GM19025 (cell line): ENCODE results near the gene TIMMDC1.
"Not testable (repeated sequence)": the region's sequence is repeated elsewhere in the genome, so short reads cannot be mapped to it uniquely, and the experiment has no call there.

Experiments used
- ATAC-seq: cut with Tn5 transposase; IDR thresholded peaks from one replicate; pipeline ENCODE4 v1.9.1; 2021; ENCODE audit warnings: mild to moderate bottlenecking, low read depth, moderate library complexity; ENCODE audit not compliant: unreplicated experiment

Gene TIMMDC1

GRCh38 chr3:119553823-119554415 is 55.6 kb downstream of the TIMMDC1 start:
- ATAC-seq, result no peak

- ATAC-seq, result no peak
Measured at GRCh38 chr3:119555309-119555735, 57.0 kb downstream of the TIMMDC1 start.

- ATAC-seq, result no peak
Measured at GRCh38 chr3:119555929-119556328, 57.6 kb downstream of the TIMMDC1 start.

GRCh38 chr3:119557192-119557876 is 59.0 kb downstream of the TIMMDC1 start:
- no peak for ATAC-seq

- ATAC-seq, result no peak
Measured at GRCh38 chr3:119557877-119558269, 59.5 kb downstream of the TIMMDC1 start.

GRCh38 chr3:119558626-119559317 is 60.4 kb downstream of the TIMMDC1 start:
- no peak for ATAC-seq

GRCh38 chr3:119559441-119559963 is 61.2 kb downstream of the TIMMDC1 start, which contains the start of gene CD80:
Gene CD80, minus strand, starts transcription at chr3:119559614. Its CDS starts 1,886 bp downstream, at chr3:119557728.
- peak; percentile 41 for ATAC-seq

- ATAC-seq, result no peak
Measured at GRCh38 chr3:119560160-119560559, 61.8 kb downstream of the TIMMDC1 start.

GRCh38 chr3:119562307-119562961 is 64.1 kb downstream of the TIMMDC1 start:
- peak; percentile 78 for ATAC-seq

- ATAC-seq, result not testable (repeated sequence)
Measured at GRCh38 chr3:119563334-119563733, 65.0 kb downstream of the TIMMDC1 start.

- no peak for ATAC-seq
Measured at GRCh38 chr3:119569156-119569555, 70.8 kb downstream of the TIMMDC1 start.

GRCh38 chr3:119570229-119570628 is 71.9 kb downstream of the TIMMDC1 start:
- no peak for ATAC-seq

- ATAC-seq, result no peak
Measured at GRCh38 chr3:119571230-119571629, 72.9 kb downstream of the TIMMDC1 start.

GRCh38 chr3:119571688-119572087 is 73.3 kb downstream of the TIMMDC1 start:
- no peak for ATAC-seq
